HEK293 (cell line): Measurements from ENCODE around the gene TXNDC8.

Experiments
- CTCF ChIA-PET: fragments of 350-600 bp; formaldehyde crosslinking; extraction: SDS; loops from one replicate; lab custom pipeline; 2021; ENCODE audit warnings: antibody characterized with exemption; lab: Yijun Ruan, JAX
- POLR2A ChIA-PET: fragments of 300-600 bp; formaldehyde crosslinking; extraction: SDS; loops from one replicate; lab custom pipeline; 2020; ENCODE audit warnings: antibody characterized with exemption, inconsistent platforms; lab: Yijun Ruan, JAX
- H3K27ac ChIP-seq: fragments of 200-500 bp; sonication (Bioruptor generic); 2 replicates; pipeline ENCODE4 v1.5.1; 2014; ENCODE audit warnings: low read depth, low read length, control low read depth, inconsistent platforms; ENCODE audit errors: extremely low read depth
- H3K36me3 ChIP-seq, 2 experiments: fragments of 200-500 bp in 1 of 2; sonication (Bioruptor generic) in 1 of 2; 1 replicate in 1 of 2; 2 replicates in 1 of 2; pipeline ENCODE4 v1.5.1; 2014 to 2017; ENCODE audit warnings: inconsistent platforms in 2 of 2, low read length in 2 of 2; ENCODE audit not compliant: control insufficient read depth in 2 of 2, insufficient read depth in 1 of 2
- H3K4me1 ChIP-seq: fragments of 200-500 bp; sonication (Bioruptor generic); 2 replicates; pipeline ENCODE4 v1.5.1; 2014; ENCODE audit warnings: mild to moderate bottlenecking, low read length, inconsistent platforms; ENCODE audit not compliant: control insufficient read depth, insufficient read depth
- H3K4me3 ChIP-seq: 2 replicates; pipeline ENCODE4 v1.5.1; 2011; ENCODE audit warnings: low read depth, mild to moderate bottlenecking, control low read depth, low read length, moderate library complexity
- H3K9me3 ChIP-seq: fragments of 200-500 bp; sonication (Bioruptor generic); 2 replicates; pipeline ENCODE4 v1.5.1; 2014; ENCODE audit warnings: low read depth, low read length, inconsistent platforms; ENCODE audit not compliant: control insufficient read depth, insufficient read depth
- GLIS2 ChIP-seq: fragments of 450-650 bp; formaldehyde crosslinking; IDR thresholded peaks from 2 replicates; pipeline ENCODE4 v1.5.1; 2016; ENCODE audit warnings: missing biosample characterization, missing genetic modification characterization
- KLF1 ChIP-seq: fragments of 450-650 bp; formaldehyde crosslinking; IDR thresholded peaks from 2 replicates; pipeline ENCODE4 v1.5.1; 2016; ENCODE audit warnings: missing biosample characterization, missing genetic modification characterization
- KLF16 ChIP-seq: fragments of 450-650 bp; formaldehyde crosslinking; IDR thresholded peaks from 2 replicates; pipeline ENCODE4 v1.5.1; 2017; ENCODE audit warnings: missing biosample characterization, missing genetic modification characterization
- MEIS1 ChIP-seq: sonication (generic); formaldehyde crosslinking; IDR thresholded peaks from 2 replicates; pipeline ENCODE4 v1.8.1; 2022; ENCODE audit warnings: missing genetic modification reagents, mild to moderate bottlenecking, borderline replicate concordance
- PRDM1 ChIP-seq: fragments of 450-650 bp; formaldehyde crosslinking; IDR thresholded peaks from 2 replicates; pipeline ENCODE4; 2016; ENCODE audit warnings: missing biosample characterization, missing genetic modification characterization
- SP7 ChIP-seq: fragments of 450-650 bp; formaldehyde crosslinking; IDR thresholded peaks from 2 replicates; pipeline ENCODE4 v1.5.1; 2016; ENCODE audit warnings: missing biosample characterization, missing genetic modification characterization
- TRIM28 ChIP-seq: IDR thresholded peaks from 2 replicates; pipeline ENCODE4 v1.6.1; 2011; ENCODE audit warnings: low read length, control low read depth, borderline replicate concordance
- ZBTB20 ChIP-seq: fragments of 450-650 bp; formaldehyde crosslinking; IDR thresholded peaks from 2 replicates; pipeline ENCODE4 v1.5.1; 2016; ENCODE audit warnings: missing biosample characterization, missing genetic modification characterization
- ZBTB49 ChIP-seq: fragments of 450-650 bp; formaldehyde crosslinking; IDR thresholded peaks from 2 replicates; pipeline ENCODE4 v1.5.1; 2016; ENCODE audit warnings: missing biosample characterization, missing genetic modification characterization, low read depth
- ZNF157 ChIP-seq: fragments of 450-650 bp; formaldehyde crosslinking; IDR thresholded peaks from 2 replicates; pipeline ENCODE4 v1.5.1; 2016; ENCODE audit warnings: missing biosample characterization, missing genetic modification characterization
- ZNF175 ChIP-seq: fragments of 450-650 bp; formaldehyde crosslinking; IDR thresholded peaks from 2 replicates; pipeline ENCODE4 v1.5.1; 2016; ENCODE audit warnings: missing biosample characterization, missing genetic modification characterization
- ZNF214 ChIP-seq: fragments of 450-650 bp; formaldehyde crosslinking; IDR thresholded peaks from 2 replicates; pipeline ENCODE4 v1.5.1; 2017; ENCODE audit warnings: missing biosample characterization, mild to moderate bottlenecking, missing genetic modification characterization, borderline replicate concordance
- ZNF266 ChIP-seq: fragments of 450-650 bp; formaldehyde crosslinking; IDR thresholded peaks from 2 replicates; pipeline ENCODE4 v1.5.1; 2016; ENCODE audit warnings: missing biosample characterization, missing genetic modification characterization, low read depth
- ZNF341 ChIP-seq: fragments of 450-650 bp; formaldehyde crosslinking; IDR thresholded peaks from 2 replicates; pipeline ENCODE4; 2016; ENCODE audit warnings: low read depth, missing biosample characterization, missing genetic modification characterization
- ZNF48 ChIP-seq: fragments of 450-650 bp; formaldehyde crosslinking; IDR thresholded peaks from 2 replicates; pipeline ENCODE4 v1.5.1; 2016; ENCODE audit warnings: missing biosample characterization, missing genetic modification characterization
- ZNF513 ChIP-seq: fragments of 450-650 bp; IDR thresholded peaks from 2 replicates; pipeline ENCODE4 v1.5.1; 2018; ENCODE audit warnings: missing biosample characterization, missing genetic modification characterization
- ZNF514 ChIP-seq: fragments of 450-650 bp; formaldehyde crosslinking; IDR thresholded peaks from 2 replicates; pipeline ENCODE4 v1.5.1; 2016; ENCODE audit warnings: missing biosample characterization, missing genetic modification characterization
- ZNF518A ChIP-seq: fragments of 450-650 bp; formaldehyde crosslinking; conservative IDR thresholded peaks from 2 replicates; pipeline ENCODE4 v1.5.1; 2016; ENCODE audit warnings: low read depth, missing biosample characterization, missing genetic modification characterization
- ZNF654 ChIP-seq: fragments of 450-650 bp; formaldehyde crosslinking; IDR thresholded peaks from 2 replicates; pipeline ENCODE4 v1.5.1; 2016; ENCODE audit warnings: low read depth, missing biosample characterization, missing genetic modification characterization
- ZNF670 ChIP-seq: fragments of 450-650 bp; formaldehyde crosslinking; IDR thresholded peaks from 2 replicates; pipeline ENCODE4 v1.5.1; 2016; ENCODE audit warnings: missing biosample characterization, missing genetic modification characterization, low read depth
- ZNF677 ChIP-seq: fragments of 450-650 bp; IDR thresholded peaks from 2 replicates; pipeline ENCODE4 v1.5.0; 2018; ENCODE audit warnings: missing biosample characterization, mild to moderate bottlenecking, missing genetic modification characterization, moderate library complexity
- ZNF704 ChIP-seq: fragments of 450-650 bp; formaldehyde crosslinking; IDR thresholded peaks from 2 replicates; pipeline ENCODE4 v1.5.1; 2016; ENCODE audit warnings: missing biosample characterization, missing genetic modification characterization
- ZNF76 ChIP-seq: fragments of 450-650 bp; formaldehyde crosslinking; IDR thresholded peaks from 2 replicates; pipeline ENCODE4; 2016; ENCODE audit warnings: low read depth, missing biosample characterization, missing genetic modification characterization, borderline replicate concordance
- ZSCAN16 ChIP-seq: fragments of 450-650 bp; formaldehyde crosslinking; IDR thresholded peaks from 2 replicates; pipeline ENCODE4 v1.5.1; 2016; ENCODE audit warnings: missing biosample characterization, missing genetic modification characterization
- ZSCAN18 ChIP-seq: fragments of 450-650 bp; formaldehyde crosslinking; IDR thresholded peaks from 2 replicates; pipeline ENCODE4 v1.5.1; 2016; ENCODE audit warnings: missing biosample characterization, missing genetic modification characterization

TXNDC8 gene

GRCh38 chr9:110383491-110383890, 45.8 kb upstream of the TXNDC8 start:
- CTCF ChIA-PET = interaction anchor here (0.6 to 0.7 kb wide), 2 partner anchors 131 to 240 kb away, joined by 3 to 4 read pairs; no protein-coding TSS in a partner anchor
- Histone ChIP-seq H3K36me3 (peaks cover 0 to 3% of the 10 kb centered on the region in 2 experiments; a peak in 1 of 3 replicates), H3K27ac (no peak overlapping the region), H3K9me3 (no peaks in the 10 kb centered on the region), H3K4me3 (no peak overlapping the region), H3K4me1 (no peaks in the 10 kb centered on the region)
- POLR2A ChIA-PET = no interaction called here
- TF ChIP-seq ZNF214 (tag by site-specific recombination) = no peak
- no peak for TF ChIP-seq KLF16 (tag by site-specific recombination)
- TF ChIP-seq KLF1 = no peak
- no peak for TF ChIP-seq GLIS2 (tag by site-specific recombination)
- TF ChIP-seq ZNF175 (tag by site-specific recombination) = no peak
- TF ChIP-seq ZNF513 = no peak
- TF ChIP-seq ZNF514 (tag by site-specific recombination) = no peak
- TF ChIP-seq ZNF266 (tag by site-specific recombination) = no peak
- no peak for TF ChIP-seq ZNF654 (tag by site-specific recombination)
- no peak for TF ChIP-seq ZSCAN16 (tag by site-specific recombination)

GRCh38 chr9:110382731-110383130, 45.1 kb upstream of the TXNDC8 start:
- CTCF ChIA-PET = interaction anchor here (1.1 kb wide), 1 partner anchor 199 kb away, joined by 5 read pairs; no protein-coding TSS in a partner anchor
- H3K4me3 ChIP-seq = no peak overlapping the region

More at GRCh38 chr9:110382731-110383130, 45.1 kb upstream of the TXNDC8 start:
- Histone ChIP-seq H3K4me1 (no peaks in the 10 kb centered on the region), H3K36me3 (peaks cover 0 to 3% of the 10 kb centered on the region in 2 experiments; a peak in 1 of 3 replicates), H3K9me3 (no peaks in the 10 kb centered on the region), H3K27ac (no peak overlapping the region)
- POLR2A ChIA-PET = no interaction called here
- TF ChIP-seq PRDM1 (tag by site-specific recombination) = no peak
- TF ChIP-seq ZNF704 (tag by site-specific recombination) = no peak
- no peak for TF ChIP-seq ZBTB49
- no peak for TF ChIP-seq MEIS1 (CRISPR knock-in tag)
- TF ChIP-seq ZNF677 (tag by site-specific recombination) = no peak
- no peak for TF ChIP-seq TRIM28
- TF ChIP-seq ZNF670 (tag by site-specific recombination) = no peak
- no peak for TF ChIP-seq ZNF48 (tag by site-specific recombination)
- no peak for TF ChIP-seq ZNF518A (tag by site-specific recombination)
- TF ChIP-seq ZSCAN18 (tag by site-specific recombination) = no peak
- TF ChIP-seq ZNF157 (tag by site-specific recombination) = no peak
- no peak for TF ChIP-seq ZBTB20 (tag by site-specific recombination)
- TF ChIP-seq SP7 (tag by site-specific recombination) = no peak
- no peak for TF ChIP-seq ZNF76
- no peak for TF ChIP-seq ZNF341
